OCI-LY1 (cell line): ENCODE data around the gene FASN.

Experiments
- H2AFZ ChIP-seq: fragments of 200-600 bp; sonication (generic), shearing (Covaris generic); 2 replicates; pipeline ENCODE4 v1.6.0; 2014; ENCODE audit warnings: antibody characterized with exemption, mild to moderate bottlenecking, low read length
- H3F3A ChIP-seq: fragments of 200-600 bp; sonication (generic), shearing (Covaris generic); 2 replicates; pipeline ENCODE4 v1.6.0; 2014; ENCODE audit warnings: mild to moderate bottlenecking, antibody characterized with exemption, low read length, moderate library complexity; ENCODE audit not compliant: insufficient read depth
- H3K27ac ChIP-seq: fragments of 200-600 bp; sonication (generic); 2 replicates; pipeline ENCODE4 v1.5.1; 2014; ENCODE audit warnings: low read length, mixed run types, mild to moderate bottlenecking, low read depth; ENCODE audit not compliant: poor library complexity, severe bottlenecking
- H3K27me3 ChIP-seq: fragments of 200-600 bp; sonication (generic); 2 replicates; pipeline ENCODE4 v1.6.0; 2014; ENCODE audit warnings: antibody characterized with exemption, mild to moderate bottlenecking, low read length, moderate library complexity; ENCODE audit not compliant: insufficient read depth
- H3K36me3 ChIP-seq: fragments of 200-600 bp; sonication (generic); 2 replicates; pipeline ENCODE4 v1.6.1; 2014; ENCODE audit warnings: mild to moderate bottlenecking, antibody characterized with exemption, low read length, moderate library complexity, mixed read lengths; ENCODE audit not compliant: insufficient read depth
- H3K4me1 ChIP-seq: fragments of 200-600 bp; sonication (generic); 2 replicates; pipeline ENCODE4 v1.5.1; 2014; ENCODE audit warnings: mild to moderate bottlenecking, low read length, moderate library complexity; ENCODE audit not compliant: insufficient read depth, severe bottlenecking
- H3K4me2 ChIP-seq: fragments of 200-600 bp; sonication (generic), shearing (Covaris generic); 2 replicates; pipeline ENCODE4 v1.6.1; 2014; ENCODE audit warnings: low read length
- H3K4me3 ChIP-seq: fragments of 200-600 bp; sonication (generic); 2 replicates; pipeline ENCODE4 v1.5.1; 2014; ENCODE audit warnings: low read length, low read depth, mild to moderate bottlenecking, mixed read lengths; ENCODE audit not compliant: poor library complexity, severe bottlenecking
- H3K79me2 ChIP-seq: fragments of 200-600 bp; shearing (Covaris generic); 2 replicates; pipeline ENCODE4 v1.6.1; 2016; ENCODE audit warnings: mixed run types, low read length, mixed read lengths; ENCODE audit not compliant: insufficient read depth
- H3K9ac ChIP-seq: fragments of 200-600 bp; sonication (generic), shearing (Covaris generic); 2 replicates; pipeline ENCODE4 v1.6.1; 2014; ENCODE audit warnings: mild to moderate bottlenecking, low read length, mixed read lengths
- H3K9me2 ChIP-seq: fragments of 200-600 bp; sonication (generic), shearing (Covaris generic); 2 replicates; pipeline ENCODE4 v1.6.1; 2014; ENCODE audit warnings: low read depth, mild to moderate bottlenecking, low read length, mixed read lengths
- H3K9me3 ChIP-seq: fragments of 200-600 bp; shearing (Covaris generic); 2 replicates; pipeline ENCODE4 v1.6.1; 2014; ENCODE audit warnings: low read length, mixed read lengths
- H4K20me1 ChIP-seq: fragments of 200-600 bp; sonication (generic), shearing (Covaris generic); 2 replicates; pipeline ENCODE4 v1.6.0; 2016; ENCODE audit warnings: mild to moderate bottlenecking, low read length; ENCODE audit not compliant: insufficient read depth
- EZH2 ChIP-seq: fragments of 200-600 bp; sonication (generic), shearing (Covaris generic); IDR thresholded peaks from 2 replicates; pipeline ENCODE4 v1.8.0; 2017; ENCODE audit warnings: borderline replicate concordance, mixed run types, mild to moderate bottlenecking, antibody characterized with exemption, low read length, moderate library complexity, mixed read lengths
- TF ChIP-seq, protein P1 (sequence below): fragments of 200-600 bp; sonication (generic), shearing (Covaris generic); IDR thresholded peaks from 2 replicates; pipeline ENCODE4 v1.5.1; 2017; ENCODE audit warnings: mild to moderate bottlenecking, antibody characterized with exemption, low read length, moderate library complexity, mixed read lengths

The FASN gene

GRCh38 chr17:82113941-82114340 is 15.9 kb upstream of the FASN start:
- Histone ChIP-seq H3F3A (no peaks in the 10 kb centered on the region), H4K20me1 (no peaks in the 10 kb centered on the region), H3K9ac (no peak overlapping the region), H2AFZ (no peak overlapping the region), H3K36me3 (no peaks in the 10 kb centered on the region), H3K9me2 (no peaks in the 10 kb centered on the region), H3K79me2 (no peaks in the 10 kb centered on the region), H3K4me3 (no peak overlapping the region), H3K27ac (no peak overlapping the region), H3K27me3 (peaks cover 13% of the 10 kb centered on the region; the same call in 1 of the 2 replicates), H3K4me1 (no peaks in the 10 kb centered on the region), H3K9me3 (no peaks in the 10 kb centered on the region), H3K4me2 (no peak overlapping the region)
- TF ChIP-seq, protein P1, sequence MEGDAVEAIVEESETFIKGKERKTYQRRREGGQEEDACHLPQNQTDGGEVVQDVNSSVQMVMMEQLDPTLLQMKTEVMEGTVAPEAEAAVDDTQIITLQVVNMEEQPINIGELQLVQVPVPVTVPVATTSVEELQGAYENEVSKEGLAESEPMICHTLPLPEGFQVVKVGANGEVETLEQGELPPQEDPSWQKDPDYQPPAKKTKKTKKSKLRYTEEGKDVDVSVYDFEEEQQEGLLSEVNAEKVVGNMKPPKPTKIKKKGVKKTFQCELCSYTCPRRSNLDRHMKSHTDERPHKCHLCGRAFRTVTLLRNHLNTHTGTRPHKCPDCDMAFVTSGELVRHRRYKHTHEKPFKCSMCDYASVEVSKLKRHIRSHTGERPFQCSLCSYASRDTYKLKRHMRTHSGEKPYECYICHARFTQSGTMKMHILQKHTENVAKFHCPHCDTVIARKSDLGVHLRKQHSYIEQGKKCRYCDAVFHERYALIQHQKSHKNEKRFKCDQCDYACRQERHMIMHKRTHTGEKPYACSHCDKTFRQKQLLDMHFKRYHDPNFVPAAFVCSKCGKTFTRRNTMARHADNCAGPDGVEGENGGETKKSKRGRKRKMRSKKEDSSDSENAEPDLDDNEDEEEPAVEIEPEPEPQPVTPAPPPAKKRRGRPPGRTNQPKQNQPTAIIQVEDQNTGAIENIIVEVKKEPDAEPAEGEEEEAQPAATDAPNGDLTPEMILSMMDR = no peak
- TF ChIP-seq EZH2 = no peak

GRCh38 chr17:82113422-82113821 is 15.4 kb upstream of the FASN start:
- Histone ChIP-seq H3K9me3 (no peaks in the 10 kb centered on the region), H3K36me3 (no peaks in the 10 kb centered on the region), H3K9ac (no peak overlapping the region), H3K9me2 (no peaks in the 10 kb centered on the region), H3F3A (no peaks in the 10 kb centered on the region), H3K27me3 (peaks cover 13% of the 10 kb centered on the region; the same call in 1 of the 2 replicates), H3K27ac (no peak overlapping the region), H3K4me1 (no peaks in the 10 kb centered on the region), H4K20me1 (no peaks in the 10 kb centered on the region), H3K4me2 (no peak overlapping the region), H2AFZ (no peak overlapping the region), H3K4me3 (no peak overlapping the region), H3K79me2 (no peaks in the 10 kb centered on the region)
- TF ChIP-seq EZH2 = no peak
- TF ChIP-seq, protein P1 = no peak

DNA sequence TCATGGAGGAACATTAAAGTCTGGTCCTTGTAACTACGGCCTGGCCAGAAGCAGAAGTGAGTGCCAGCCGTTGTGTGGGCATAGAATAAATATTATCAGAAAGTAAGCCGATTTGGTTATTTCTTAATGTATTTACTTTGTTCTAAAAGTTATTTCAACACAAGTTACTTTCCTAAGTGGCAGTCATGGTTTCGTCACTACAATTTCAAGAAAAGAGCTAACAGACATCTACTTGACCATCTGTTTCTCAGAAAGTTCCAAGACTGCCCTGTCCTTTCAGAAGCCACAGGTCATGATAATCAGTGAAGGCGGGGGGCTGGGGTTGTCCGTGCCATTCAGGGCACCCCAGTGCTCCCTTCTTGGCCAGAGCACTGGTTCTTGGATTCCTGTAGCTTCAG is 14.9 kb upstream of the FASN start:
- TF ChIP-seq, protein P1 = no peak
- no peak for TF ChIP-seq EZH2
- no peak overlapping the region for H3K9ac ChIP-seq
- H3K9me3 ChIP-seq = no peaks in the 10 kb centered on the region
- no peaks in the 10 kb centered on the region for H3K79me2 ChIP-seq
- no peaks in the 10 kb centered on the region for H3K36me3 ChIP-seq
- no peak overlapping the region for H3K27ac ChIP-seq
- no peaks in the 10 kb centered on the region for H3F3A ChIP-seq
- H3K4me1 ChIP-seq = no peaks in the 10 kb centered on the region
- H2AFZ ChIP-seq = no peak overlapping the region
- peaks cover 13% of the 10 kb centered on the region; the same call in 1 of the 2 replicates for H3K27me3 ChIP-seq
- H4K20me1 ChIP-seq = no peaks in the 10 kb centered on the region
- no peak overlapping the region for H3K4me2 ChIP-seq
- H3K9me2 ChIP-seq = no peaks in the 10 kb centered on the region
- H3K4me3 ChIP-seq = no peak overlapping the region
